H9 (cell line): ENCODE measurements around the gene ASCL3. TPM values are rescaled to one million over a fixed set of nuclear protein-coding genes. Genes with fewer than 3 reads are reported as not detected.
"Not testable (repeated sequence)": the region's sequence is repeated elsewhere in the genome, so short reads cannot be mapped to it uniquely, and the experiment has no call there.

Experiments
- DNase-seq: peaks from one replicate; pipeline ENCODE4 v3.0.0-alpha.2; 2017
- H2AFZ ChIP-seq: one replicate; pipeline ENCODE4 v1.6.1; 2013; ENCODE audit warnings: mild to moderate bottlenecking, low read length, control low read depth, moderate library complexity
- H2AK5ac ChIP-seq: 2 replicates; pipeline ENCODE4 v1.6.1; 2013; ENCODE audit warnings: low read length, control low read depth, mixed read lengths; ENCODE audit not compliant: insufficient read length
- H2BK120ac ChIP-seq: one replicate; pipeline ENCODE4 v1.6.1; 2013; ENCODE audit warnings: low read depth, mild to moderate bottlenecking, low read length, control low read depth, inconsistent platforms; ENCODE audit not compliant: poor library complexity, severe bottlenecking
- H2BK12ac ChIP-seq: 2 replicates; pipeline ENCODE4 v1.6.1; 2013; ENCODE audit warnings: low read length, control low read depth, mixed read lengths, low read depth; ENCODE audit not compliant: insufficient read length
- H2BK15ac ChIP-seq: 2 replicates; pipeline ENCODE4 v1.6.1; 2013; ENCODE audit warnings: low read depth, low read length, control low read depth
- H2BK20ac ChIP-seq: one replicate; pipeline ENCODE4 v1.6.1; 2013; ENCODE audit warnings: low read depth, mild to moderate bottlenecking, low read length, control low read depth, inconsistent platforms; ENCODE audit not compliant: poor library complexity, severe bottlenecking
- H2BK5ac ChIP-seq: 2 replicates; pipeline ENCODE4 v1.6.1; 2013; ENCODE audit warnings: low read length, control low read depth, mixed read lengths; ENCODE audit not compliant: insufficient read length
- H3K14ac ChIP-seq: 2 replicates; pipeline ENCODE4 v1.6.1; 2013; ENCODE audit warnings: low read length, control low read depth; ENCODE audit not compliant: insufficient read depth
- H3K18ac ChIP-seq: 2 replicates; pipeline ENCODE4 v1.6.1; 2013; ENCODE audit warnings: low read depth, mild to moderate bottlenecking, mixed read lengths, low read length, control low read depth; ENCODE audit not compliant: insufficient read length
- H3K23ac ChIP-seq: 2 replicates; pipeline ENCODE4 v1.6.1; 2013; ENCODE audit warnings: low read length, control low read depth, mixed read lengths, low read depth; ENCODE audit not compliant: insufficient read length
- H3K23me2 ChIP-seq: 2 replicates; pipeline ENCODE4 v1.6.1; 2013; ENCODE audit warnings: low read depth, mild to moderate bottlenecking, mixed read lengths, low read length, control low read depth; ENCODE audit not compliant: insufficient read length, poor library complexity, severe bottlenecking
- H3K27ac ChIP-seq: 2 replicates; pipeline ENCODE4 v1.5.1; 2013; ENCODE audit warnings: low read length, control low read depth, mixed read lengths, low read depth; ENCODE audit not compliant: insufficient read length
- H3K27me3 ChIP-seq: 2 replicates; pipeline ENCODE4 v1.6.1; 2013; ENCODE audit warnings: low read length, control low read depth, inconsistent platforms; ENCODE audit not compliant: insufficient read depth
- H3K4ac ChIP-seq: 2 replicates; pipeline ENCODE4 v1.6.1; 2013; ENCODE audit warnings: low read depth, mild to moderate bottlenecking, control low read depth, inconsistent platforms, low read length, moderate library complexity
- H3K4me1 ChIP-seq: 2 replicates; pipeline ENCODE4 v1.6.1; 2013; ENCODE audit warnings: low read length, control low read depth, inconsistent platforms; ENCODE audit not compliant: insufficient read depth
- H3K4me2 ChIP-seq: 2 replicates; pipeline ENCODE4 v1.6.1; 2013; ENCODE audit warnings: low read length, control low read depth, mixed read lengths; ENCODE audit not compliant: insufficient read length, insufficient read depth
- H3K56ac ChIP-seq: 2 replicates; pipeline ENCODE4 v1.6.1; 2013; ENCODE audit warnings: low read depth, mild to moderate bottlenecking, mixed read lengths, low read length, control low read depth; ENCODE audit not compliant: insufficient read length
- H3K79me1 ChIP-seq: 2 replicates; pipeline ENCODE4 v1.6.1; 2013; ENCODE audit warnings: low read depth, mild to moderate bottlenecking, moderate library complexity, low read length, control low read depth, inconsistent platforms; ENCODE audit not compliant: insufficient read depth, poor library complexity, severe bottlenecking
- H3K79me2 ChIP-seq: 2 replicates; pipeline ENCODE4 v1.6.1; 2013; ENCODE audit warnings: low read length, control low read depth, inconsistent platforms; ENCODE audit not compliant: insufficient read depth
- H3K9ac ChIP-seq: 2 replicates; pipeline ENCODE4 v1.6.1; 2013; ENCODE audit warnings: low read length, control low read depth, mixed read lengths; ENCODE audit not compliant: insufficient read length; ENCODE audit errors: extremely low read depth
- H3K9me3 ChIP-seq: one replicate; pipeline ENCODE4 v1.6.1; 2013; ENCODE audit warnings: low read depth, low read length, inconsistent platforms; ENCODE audit not compliant: control insufficient read depth
- H3T11ph ChIP-seq: one replicate; pipeline ENCODE4 v1.6.1; 2013; ENCODE audit warnings: mild to moderate bottlenecking, low read length, control low read depth, inconsistent platforms
- H4K20me1 ChIP-seq: one replicate; pipeline ENCODE4 v1.6.1; 2013; ENCODE audit not compliant: control insufficient read depth, insufficient read length, insufficient read depth
- H4K5ac ChIP-seq: 2 replicates; pipeline ENCODE4 v1.6.1; 2013; ENCODE audit warnings: low read depth, mild to moderate bottlenecking, mixed read lengths, low read length, control low read depth; ENCODE audit not compliant: insufficient read length
- H4K8ac ChIP-seq: replicated peaks from 2 replicates; pipeline ENCODE4 v1.6.1; 2013; ENCODE audit warnings: low read length, control low read depth, mixed read lengths, low read depth; ENCODE audit not compliant: insufficient read length
- H4K91ac ChIP-seq: 2 replicates; pipeline ENCODE4 v1.6.1; 2013; ENCODE audit warnings: low read depth, mild to moderate bottlenecking, moderate library complexity, mixed read lengths, low read length, control low read depth; ENCODE audit not compliant: insufficient read length
- H3K27ac Mint-ChIP-seq, 3 experiments: 2 replicates in 2 of 3; 3 replicates in 1 of 3; pipeline ENCODE4 v1.8.0; 2020 to 2021; ENCODE audit warnings: mixed read lengths in 3 of 3, mild to moderate bottlenecking in 1 of 3, moderate library complexity in 1 of 3
- H3K27me3 Mint-ChIP-seq: 2 replicates; pipeline ENCODE4 v1.8.0; 2021; ENCODE audit warnings: low read depth, mild to moderate bottlenecking, moderate library complexity, mixed read lengths
- H3K36me3 Mint-ChIP-seq, 3 experiments: 2 replicates in 2 of 3; 3 replicates in 1 of 3; pipeline ENCODE4 v1.8.0; 2020 to 2021; ENCODE audit warnings: low read depth in 3 of 3, mixed read lengths in 3 of 3; ENCODE audit not compliant: insufficient read depth in 1 of 3
- H3K4me1 Mint-ChIP-seq, 2 experiments: 2 replicates each; pipeline ENCODE4 v1.8.0; 2020; ENCODE audit warnings: mixed read lengths in 2 of 2
- H3K4me3 Mint-ChIP-seq, 2 experiments: 2 replicates in 1 of 2; 3 replicates in 1 of 2; pipeline ENCODE4 v1.8.0; 2020 to 2021; ENCODE audit warnings: mild to moderate bottlenecking in 2 of 2, mixed read lengths in 2 of 2, moderate library complexity in 1 of 2
- H3K9me3 Mint-ChIP-seq, 2 experiments: 2 replicates in 1 of 2; 3 replicates in 1 of 2; pipeline ENCODE4 v1.8.0; 2020; ENCODE audit warnings: mild to moderate bottlenecking in 2 of 2, mixed read lengths in 2 of 2, moderate library complexity in 1 of 2
- WGBS: extraction: QIAGEN DNeasy Blood & Tissue Kit; methylation state at CpG from one replicate; pipeline ENCODE4 v1.1.7; 2013; ENCODE audit warnings: missing lambda C conversion rate, low lambda C conversion rate, mixed read lengths; ENCODE audit not compliant: insufficient read length; ENCODE audit errors: extremely low coverage; 5-methylcytosine and 5-hydroxymethylcytosine counted together
- total RNA-seq: library from RNA; stranded (reverse); gene quantifications from 2 replicates; pipeline ENCODE4 v1.2.1, GENCODE V29; 2021
- TF ChIP-seq, protein P1 (sequence below): fragments of 200-600 bp; sonication (generic); conservative IDR thresholded peaks from 3 replicates; pipeline ENCODE4 v1.8.0; 2021; ENCODE audit warnings: antibody characterized with exemption, mild to moderate bottlenecking

The ASCL3 gene
- total RNA-seq, 1 experiment from 2014 or later, result not detected

GRCh38 chr11:8899119-8899753 is 43.6 kb downstream of the ASCL3 start:
- no peaks in the 10 kb centered on the region for H3K27me3 Mint-ChIP-seq
- H3K27ac ChIP-seq, result no peak overlapping the region
- no peaks in the 10 kb centered on the region for H4K20me1 ChIP-seq
- H2AK5ac ChIP-seq, result no peak overlapping the region
- H2AFZ ChIP-seq, result no peak overlapping the region
- H3K36me3 Mint-ChIP-seq, result peaks cover 5 to 10% (median 5%) of the 10 kb centered on the region in 3 experiments; a peak in 4 of 7 replicates
- no peak overlapping the region for H3T11ph ChIP-seq
- no peak overlapping the region for H3K4me2 ChIP-seq
- no peak overlapping the region for H3K18ac ChIP-seq
- no peak overlapping the region for H2BK5ac ChIP-seq
- H2BK120ac ChIP-seq, result no peak overlapping the region
- H3K4me1 ChIP-seq, result no peaks in the 10 kb centered on the region
- TF ChIP-seq, protein P1, sequence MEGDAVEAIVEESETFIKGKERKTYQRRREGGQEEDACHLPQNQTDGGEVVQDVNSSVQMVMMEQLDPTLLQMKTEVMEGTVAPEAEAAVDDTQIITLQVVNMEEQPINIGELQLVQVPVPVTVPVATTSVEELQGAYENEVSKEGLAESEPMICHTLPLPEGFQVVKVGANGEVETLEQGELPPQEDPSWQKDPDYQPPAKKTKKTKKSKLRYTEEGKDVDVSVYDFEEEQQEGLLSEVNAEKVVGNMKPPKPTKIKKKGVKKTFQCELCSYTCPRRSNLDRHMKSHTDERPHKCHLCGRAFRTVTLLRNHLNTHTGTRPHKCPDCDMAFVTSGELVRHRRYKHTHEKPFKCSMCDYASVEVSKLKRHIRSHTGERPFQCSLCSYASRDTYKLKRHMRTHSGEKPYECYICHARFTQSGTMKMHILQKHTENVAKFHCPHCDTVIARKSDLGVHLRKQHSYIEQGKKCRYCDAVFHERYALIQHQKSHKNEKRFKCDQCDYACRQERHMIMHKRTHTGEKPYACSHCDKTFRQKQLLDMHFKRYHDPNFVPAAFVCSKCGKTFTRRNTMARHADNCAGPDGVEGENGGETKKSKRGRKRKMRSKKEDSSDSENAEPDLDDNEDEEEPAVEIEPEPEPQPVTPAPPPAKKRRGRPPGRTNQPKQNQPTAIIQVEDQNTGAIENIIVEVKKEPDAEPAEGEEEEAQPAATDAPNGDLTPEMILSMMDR, result no peak
- H4K8ac ChIP-seq, result no peak overlapping the region
- H3K4me3 Mint-ChIP-seq, result no peak overlapping the region
- H3K14ac ChIP-seq, result no peak overlapping the region
- H4K91ac ChIP-seq, result no peak overlapping the region
- no peaks in the 10 kb centered on the region for H3K9me3 ChIP-seq
- no peaks in the 10 kb centered on the region for H3K23me2 ChIP-seq
- H3K79me2 ChIP-seq, result no peaks in the 10 kb centered on the region
- no peaks in the 10 kb centered on the region for H3K79me1 ChIP-seq
- no peak overlapping the region for H2BK20ac ChIP-seq
- DNase-seq, result no peak
- no peak overlapping the region for H3K23ac ChIP-seq
- no peak overlapping the region for H3K9ac ChIP-seq
- no peak overlapping the region for H3K27ac Mint-ChIP-seq
- no peak overlapping the region for H4K5ac ChIP-seq
- H2BK15ac ChIP-seq, result no peak overlapping the region
- no peak overlapping the region for H3K4ac ChIP-seq
- H3K4me1 Mint-ChIP-seq, result no peaks in the 10 kb centered on the region
- H2BK12ac ChIP-seq, result no peak overlapping the region
- no peak overlapping the region for H3K56ac ChIP-seq
- H3K27me3 ChIP-seq, result no peaks in the 10 kb centered on the region
- peaks cover 16 to 18% of the 10 kb centered on the region in 2 experiments for H3K9me3 Mint-ChIP-seq

DNA sequence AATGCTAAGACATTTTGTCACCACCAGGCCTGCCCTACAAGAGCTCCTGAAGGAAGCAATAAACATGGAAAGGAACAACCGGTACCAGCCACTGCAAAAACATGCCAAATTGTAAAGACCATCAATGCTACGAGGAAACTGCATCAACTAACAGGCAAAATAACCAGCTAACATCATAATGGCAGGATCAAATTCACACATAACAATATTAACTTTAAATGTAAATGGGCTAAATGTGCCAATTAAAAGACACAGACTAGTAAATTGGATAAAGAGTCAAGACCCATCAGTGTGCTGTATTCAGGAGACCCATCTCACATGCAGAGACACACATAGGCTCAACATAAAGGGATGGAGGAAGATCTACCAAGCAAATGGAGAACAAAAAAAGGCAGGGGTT is 51.6 kb downstream of the ASCL3 start:
- H2BK12ac ChIP-seq, H2BK20ac ChIP-seq, H2BK5ac ChIP-seq, H2AFZ ChIP-seq, H3K18ac ChIP-seq, H3K79me2 ChIP-seq, H3K56ac ChIP-seq, H3K23me2 ChIP-seq, H2BK15ac ChIP-seq, H4K91ac ChIP-seq, H3K23ac ChIP-seq, H4K5ac ChIP-seq, H3K14ac ChIP-seq, H3K27ac ChIP-seq, H3K27me3 Mint-ChIP-seq, H3T11ph ChIP-seq, H3K9ac ChIP-seq, H2AK5ac ChIP-seq, H3K4me1 Mint-ChIP-seq, H4K20me1 ChIP-seq, H3K4ac ChIP-seq, H3K9me3 ChIP-seq, H3K79me1 ChIP-seq, H2BK120ac ChIP-seq, H3K4me2 ChIP-seq, H4K8ac ChIP-seq, H3K27me3 ChIP-seq, DNase-seq, H3K27ac Mint-ChIP-seq, H3K4me3 Mint-ChIP-seq, H3K4me1 ChIP-seq: not testable (repeated sequence)
- Mint-ChIP-seq H3K9me3 (peaks cover 23 to 24% of the 10 kb centered on the region in 2 experiments), H3K36me3 (peaks cover 1 to 18% (median 5%) of the 10 kb centered on the region in 3 experiments; a peak in 6 of 7 replicates)
- no CpG with 5 or more reads among the region's 2 CpGs for WGBS
